22Rv1 (cell line): ENCODE measurements around the gene STAB1.

Experiments
- H3K27ac ChIP-seq: fragments of 450-650 bp; 2 replicates; pipeline ENCODE4 v1.5.1; 2017
- CTCF ChIP-seq: fragments of 450-650 bp; IDR thresholded peaks from 2 replicates; pipeline ENCODE4 v1.5.1; 2017; ENCODE audit warnings: mild to moderate bottlenecking
- ZFX ChIP-seq: fragments of 450-650 bp; IDR thresholded peaks from 2 replicates; pipeline ENCODE4 v1.6.1; 2017; ENCODE audit warnings: antibody characterized with exemption, borderline replicate concordance

STAB1 gene

GRCh38 chr3:52502001-52502400 lies 6.9 kb downstream of the STAB1 start:
- TF ChIP-seq ZFX (no peak), CTCF (no peak)
- no peak overlapping the region for H3K27ac ChIP-seq

GRCh38 chr3:52502808-52503350 lies 7.7 kb downstream of the STAB1 start:
- H3K27ac ChIP-seq, result no peak overlapping the region
- TF ChIP-seq CTCF (no peak), ZFX (no peak)

- TF ChIP-seq ZFX, result no peak
- TF ChIP-seq CTCF, result no peak
- no peak overlapping the region for H3K27ac ChIP-seq
These were observed 8.8 kb downstream of the STAB1 start for GRCh38 chr3:52503788-52504424.

- no peak for TF ChIP-seq ZFX
- H3K27ac ChIP-seq, result no peak overlapping the region
These were observed 9.8 kb downstream of the STAB1 start for GRCh38 chr3:52504977-52505376.

- no peak for TF ChIP-seq ZFX
- TF ChIP-seq CTCF, result no peak
- no peak overlapping the region for H3K27ac ChIP-seq
These were observed 11.3 kb downstream of the STAB1 start for GRCh38 chr3:52506266-52506966.

GRCh38 chr3:52507359-52507758 lies 12.2 kb downstream of the STAB1 start:
- TF ChIP-seq ZFX, result no peak
- no peak for TF ChIP-seq CTCF
- H3K27ac ChIP-seq, result no peak overlapping the region

GRCh38 chr3:52509753-52510328 lies 14.7 kb downstream of the STAB1 start:
- no peak overlapping the region for H3K27ac ChIP-seq
- TF ChIP-seq ZFX (no peak), CTCF (no peak)
